Testis (tissue), 2 donors: ENCODE results near the gene DHRS3.

Experiments used
- POLR2A ChIP-seq: fragments of 450-650 bp; IDR thresholded peaks from one replicate; pipeline ENCODE4 v1.6.1; 2017; ENCODE audit warnings: antibody characterized with exemption, mild to moderate bottlenecking, moderate library complexity
- TF ChIP-seq, protein P1 (sequence below), 3 experiments: fragments of 450-650 bp in 2 of 3; fragments of 200-600 bp in 1 of 3; sonication (generic) in 1 of 3; IDR thresholded peaks; one replicate each; pipeline ENCODE4 v1.5.1; 2016 to 2019; ENCODE audit warnings: antibody characterized with exemption in 3 of 3, mild to moderate bottlenecking in 2 of 3, moderate library complexity in 1 of 3

DNA sequence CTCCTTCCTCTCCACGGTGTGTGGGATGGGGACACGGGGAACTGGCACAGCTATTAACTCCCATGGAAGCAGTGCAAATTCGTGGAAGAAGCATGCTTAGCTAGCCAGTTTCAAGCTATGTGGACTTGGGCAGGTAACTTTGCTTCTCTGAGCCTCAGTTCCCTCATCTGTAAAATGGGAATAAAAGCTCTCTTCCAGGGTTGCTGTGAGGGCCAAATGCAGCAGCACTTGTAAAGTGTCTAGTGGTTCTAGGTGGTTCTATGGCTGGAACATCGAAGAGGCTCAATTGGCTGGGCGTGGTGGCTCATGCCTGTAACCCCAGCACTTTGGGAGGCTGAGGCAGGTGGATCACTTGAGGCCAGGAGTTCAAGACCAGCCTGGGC lies 43.3 kb downstream of the DHRS3 start:
- TF ChIP-seq, protein P1, sequence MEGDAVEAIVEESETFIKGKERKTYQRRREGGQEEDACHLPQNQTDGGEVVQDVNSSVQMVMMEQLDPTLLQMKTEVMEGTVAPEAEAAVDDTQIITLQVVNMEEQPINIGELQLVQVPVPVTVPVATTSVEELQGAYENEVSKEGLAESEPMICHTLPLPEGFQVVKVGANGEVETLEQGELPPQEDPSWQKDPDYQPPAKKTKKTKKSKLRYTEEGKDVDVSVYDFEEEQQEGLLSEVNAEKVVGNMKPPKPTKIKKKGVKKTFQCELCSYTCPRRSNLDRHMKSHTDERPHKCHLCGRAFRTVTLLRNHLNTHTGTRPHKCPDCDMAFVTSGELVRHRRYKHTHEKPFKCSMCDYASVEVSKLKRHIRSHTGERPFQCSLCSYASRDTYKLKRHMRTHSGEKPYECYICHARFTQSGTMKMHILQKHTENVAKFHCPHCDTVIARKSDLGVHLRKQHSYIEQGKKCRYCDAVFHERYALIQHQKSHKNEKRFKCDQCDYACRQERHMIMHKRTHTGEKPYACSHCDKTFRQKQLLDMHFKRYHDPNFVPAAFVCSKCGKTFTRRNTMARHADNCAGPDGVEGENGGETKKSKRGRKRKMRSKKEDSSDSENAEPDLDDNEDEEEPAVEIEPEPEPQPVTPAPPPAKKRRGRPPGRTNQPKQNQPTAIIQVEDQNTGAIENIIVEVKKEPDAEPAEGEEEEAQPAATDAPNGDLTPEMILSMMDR (IDR thresholded peaks at IDR 0.05), result no peak
- no peak for TF ChIP-seq POLR2A
